ENCODE results near the gene CYB561D1. TPM values are rescaled to one million over a fixed set of nuclear protein-coding genes. Genes with fewer than 3 reads are reported as not detected.

Gene CYB561D1
- total and polyA plus RNA-seq, 2 of the 13 experiments (the other 11 are each of a cell fraction or from before 2014, with no cell fraction given) = 3.9 to 4.1 TPM

DNA sequence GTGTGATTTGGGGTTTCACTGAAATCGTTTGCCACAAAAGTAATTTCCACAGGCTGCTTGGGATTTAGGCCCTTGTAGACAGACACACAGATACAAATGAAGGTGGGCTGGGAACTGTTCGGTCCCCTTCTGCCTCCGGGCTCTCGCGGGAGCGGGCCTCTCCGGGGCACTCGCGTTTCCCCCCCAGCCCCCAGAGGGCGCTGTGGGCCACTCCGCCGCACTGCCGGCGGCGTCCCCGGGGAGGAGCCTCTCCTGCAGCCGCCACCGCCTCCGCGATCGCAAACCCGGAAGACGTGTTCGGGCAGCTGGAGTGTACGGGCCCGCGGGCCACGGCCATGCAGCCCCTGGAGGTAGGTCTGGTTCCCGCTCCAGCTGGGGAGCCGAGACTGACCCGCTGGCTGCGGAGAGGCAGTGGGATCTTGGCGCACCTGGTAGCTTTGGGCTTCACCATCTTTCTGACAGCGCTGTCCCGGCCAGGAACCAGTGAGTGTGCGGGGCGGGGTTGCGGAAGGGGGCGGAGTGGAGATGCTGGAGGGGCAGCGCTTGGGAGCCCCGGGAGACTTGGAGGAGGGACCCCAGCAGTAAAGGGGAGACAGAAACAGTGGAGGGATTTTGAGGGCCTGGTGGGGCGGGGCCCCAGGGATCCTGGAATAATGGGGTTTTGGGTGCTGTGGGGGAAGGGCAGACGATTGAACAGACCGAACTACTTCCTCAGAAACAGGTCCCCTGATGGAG, at the start of gene CYB561D1 (continued):
- TF ChIP-seq NONO (IDR thresholded peaks at IDR 0.05) (no peak), NONO (CRISPR knock-in tag; conservative IDR thresholded peaks at IDR 0.05) (peak; percentile 83), GABPB1 (CRISPR knock-in tag; IDR thresholded peaks at IDR 0.05) (peak; percentile 90), MXI1 (IDR thresholded peaks at IDR 0.05; ENCODE audit: borderline replicate concordance, low read depth, low read length) (peak; percentile 83; the same call in 2 of the 3 replicates), IRF2 (CRISPR knock-in tag; IDR thresholded peaks at IDR 0.05) (peak; percentile 56; the same call in 1 of the 2 replicates), GABPA (IDR thresholded peaks at IDR 0.05; ENCODE audit: low read depth, low read length) (peak; percentile 34), GABPA (CRISPR knock-in tag; IDR thresholded peaks at IDR 0.05; ENCODE audit: low read depth) (peak; percentile 59), KDM5A (IDR thresholded peaks at IDR 0.05; ENCODE audit: borderline replicate concordance, low read length) (peak; percentile 77; the same call in 1 of the 2 replicates), BCL6 (CRISPR knock-in tag; IDR thresholded peaks at IDR 0.05) (peak; percentile 33; the same call in 1 of the 2 replicates), SALL1 (CRISPR knock-in tag; IDR thresholded peaks at IDR 0.05) (peak; percentile 85), STAG1 (CRISPR knock-in tag; IDR thresholded peaks at IDR 0.05) (peak; percentile 50)
- TF ChIP-seq, protein P1, sequence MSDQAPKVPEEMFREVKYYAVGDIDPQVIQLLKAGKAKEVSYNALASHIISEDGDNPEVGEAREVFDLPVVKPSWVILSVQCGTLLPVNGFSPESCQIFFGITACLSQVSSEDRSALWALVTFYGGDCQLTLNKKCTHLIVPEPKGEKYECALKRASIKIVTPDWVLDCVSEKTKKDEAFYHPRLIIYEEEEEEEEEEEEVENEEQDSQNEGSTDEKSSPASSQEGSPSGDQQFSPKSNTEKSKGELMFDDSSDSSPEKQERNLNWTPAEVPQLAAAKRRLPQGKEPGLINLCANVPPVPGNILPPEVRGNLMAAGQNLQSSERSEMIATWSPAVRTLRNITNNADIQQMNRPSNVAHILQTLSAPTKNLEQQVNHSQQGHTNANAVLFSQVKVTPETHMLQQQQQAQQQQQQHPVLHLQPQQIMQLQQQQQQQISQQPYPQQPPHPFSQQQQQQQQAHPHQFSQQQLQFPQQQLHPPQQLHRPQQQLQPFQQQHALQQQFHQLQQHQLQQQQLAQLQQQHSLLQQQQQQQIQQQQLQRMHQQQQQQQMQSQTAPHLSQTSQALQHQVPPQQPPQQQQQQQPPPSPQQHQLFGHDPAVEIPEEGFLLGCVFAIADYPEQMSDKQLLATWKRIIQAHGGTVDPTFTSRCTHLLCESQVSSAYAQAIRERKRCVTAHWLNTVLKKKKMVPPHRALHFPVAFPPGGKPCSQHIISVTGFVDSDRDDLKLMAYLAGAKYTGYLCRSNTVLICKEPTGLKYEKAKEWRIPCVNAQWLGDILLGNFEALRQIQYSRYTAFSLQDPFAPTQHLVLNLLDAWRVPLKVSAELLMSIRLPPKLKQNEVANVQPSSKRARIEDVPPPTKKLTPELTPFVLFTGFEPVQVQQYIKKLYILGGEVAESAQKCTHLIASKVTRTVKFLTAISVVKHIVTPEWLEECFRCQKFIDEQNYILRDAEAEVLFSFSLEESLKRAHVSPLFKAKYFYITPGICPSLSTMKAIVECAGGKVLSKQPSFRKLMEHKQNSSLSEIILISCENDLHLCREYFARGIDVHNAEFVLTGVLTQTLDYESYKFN (CRISPR knock-in tag; conservative IDR thresholded peaks at IDR 0.05) = peak; percentile 51; the same call in 1 of the 2 replicates
- TF ChIP-seq, protein P2, sequence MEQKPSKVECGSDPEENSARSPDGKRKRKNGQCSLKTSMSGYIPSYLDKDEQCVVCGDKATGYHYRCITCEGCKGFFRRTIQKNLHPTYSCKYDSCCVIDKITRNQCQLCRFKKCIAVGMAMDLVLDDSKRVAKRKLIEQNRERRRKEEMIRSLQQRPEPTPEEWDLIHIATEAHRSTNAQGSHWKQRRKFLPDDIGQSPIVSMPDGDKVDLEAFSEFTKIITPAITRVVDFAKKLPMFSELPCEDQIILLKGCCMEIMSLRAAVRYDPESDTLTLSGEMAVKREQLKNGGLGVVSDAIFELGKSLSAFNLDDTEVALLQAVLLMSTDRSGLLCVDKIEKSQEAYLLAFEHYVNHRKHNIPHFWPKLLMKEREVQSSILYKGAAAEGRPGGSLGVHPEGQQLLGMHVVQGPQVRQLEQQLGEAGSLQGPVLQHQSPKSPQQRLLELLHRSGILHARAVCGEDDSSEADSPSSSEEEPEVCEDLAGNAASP (CRISPR knock-in tag; IDR thresholded peaks at IDR 0.05; ENCODE audit: borderline replicate concordance) = no peak
- TF ChIP-seq, protein P3, sequence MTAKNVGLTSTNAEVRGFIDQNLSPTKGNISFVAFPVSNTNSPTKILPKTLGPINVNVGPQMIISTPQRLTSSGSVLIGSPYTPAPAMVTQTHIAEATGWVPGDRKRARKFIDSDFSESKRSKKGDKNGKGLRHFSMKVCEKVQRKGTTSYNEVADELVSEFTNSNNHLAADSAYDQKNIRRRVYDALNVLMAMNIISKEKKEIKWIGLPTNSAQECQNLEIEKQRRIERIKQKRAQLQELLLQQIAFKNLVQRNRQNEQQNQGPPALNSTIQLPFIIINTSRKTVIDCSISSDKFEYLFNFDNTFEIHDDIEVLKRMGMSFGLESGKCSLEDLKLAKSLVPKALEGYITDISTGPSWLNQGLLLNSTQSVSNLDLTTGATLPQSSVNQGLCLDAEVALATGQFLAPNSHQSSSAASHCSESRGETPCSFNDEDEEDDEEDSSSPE (CRISPR knock-in tag; IDR thresholded peaks at IDR 0.05) = peak; percentile 53; the same call in 1 of the 2 replicates
- TF ChIP-seq, protein P4, sequence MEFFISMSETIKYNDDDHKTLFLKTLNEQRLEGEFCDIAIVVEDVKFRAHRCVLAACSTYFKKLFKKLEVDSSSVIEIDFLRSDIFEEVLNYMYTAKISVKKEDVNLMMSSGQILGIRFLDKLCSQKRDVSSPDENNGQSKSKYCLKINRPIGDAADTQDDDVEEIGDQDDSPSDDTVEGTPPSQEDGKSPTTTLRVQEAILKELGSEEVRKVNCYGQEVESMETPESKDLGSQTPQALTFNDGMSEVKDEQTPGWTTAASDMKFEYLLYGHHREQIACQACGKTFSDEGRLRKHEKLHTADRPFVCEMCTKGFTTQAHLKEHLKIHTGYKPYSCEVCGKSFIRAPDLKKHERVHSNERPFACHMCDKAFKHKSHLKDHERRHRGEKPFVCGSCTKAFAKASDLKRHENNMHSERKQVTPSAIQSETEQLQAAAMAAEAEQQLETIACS (CRISPR knock-in tag; IDR thresholded peaks at IDR 0.05) = peak; percentile 49; the same call in 1 of the 2 replicates
- TF ChIP-seq, protein P5, sequence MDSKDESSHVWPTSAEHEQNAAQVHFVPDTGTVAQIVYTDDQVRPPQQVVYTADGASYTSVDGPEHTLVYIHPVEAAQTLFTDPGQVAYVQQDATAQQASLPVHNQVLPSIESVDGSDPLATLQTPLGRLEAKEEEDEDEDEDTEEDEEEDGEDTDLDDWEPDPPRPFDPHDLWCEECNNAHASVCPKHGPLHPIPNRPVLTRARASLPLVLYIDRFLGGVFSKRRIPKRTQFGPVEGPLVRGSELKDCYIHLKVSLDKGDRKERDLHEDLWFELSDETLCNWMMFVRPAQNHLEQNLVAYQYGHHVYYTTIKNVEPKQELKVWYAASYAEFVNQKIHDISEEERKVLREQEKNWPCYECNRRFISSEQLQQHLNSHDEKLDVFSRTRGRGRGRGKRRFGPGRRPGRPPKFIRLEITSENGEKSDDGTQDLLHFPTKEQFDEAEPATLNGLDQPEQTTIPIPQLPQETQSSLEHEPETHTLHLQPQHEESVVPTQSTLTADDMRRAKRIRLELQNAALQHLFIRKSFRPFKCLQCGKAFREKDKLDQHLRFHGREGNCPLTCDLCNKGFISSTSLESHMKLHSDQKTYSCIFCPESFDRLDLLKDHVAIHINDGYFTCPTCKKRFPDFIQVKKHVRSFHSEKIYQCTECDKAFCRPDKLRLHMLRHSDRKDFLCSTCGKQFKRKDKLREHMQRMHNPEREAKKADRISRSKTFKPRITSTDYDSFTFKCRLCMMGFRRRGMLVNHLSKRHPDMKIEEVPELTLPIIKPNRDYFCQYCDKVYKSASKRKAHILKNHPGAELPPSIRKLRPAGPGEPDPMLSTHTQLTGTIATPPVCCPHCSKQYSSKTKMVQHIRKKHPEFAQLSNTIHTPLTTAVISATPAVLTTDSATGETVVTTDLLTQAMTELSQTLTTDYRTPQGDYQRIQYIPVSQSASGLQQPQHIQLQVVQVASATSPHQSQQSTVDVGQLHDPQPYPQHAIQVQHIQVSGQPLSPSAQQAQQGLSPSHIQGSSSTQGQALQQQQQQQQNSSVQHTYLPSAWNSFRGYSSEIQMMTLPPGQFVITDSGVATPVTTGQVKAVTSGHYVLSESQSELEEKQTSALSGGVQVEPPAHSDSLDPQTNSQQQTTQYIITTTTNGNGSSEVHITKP (CRISPR knock-in tag; IDR thresholded peaks at IDR 0.05; ENCODE audit: low read depth) = no peak; the same call in 1 of the 2 replicates
